Neuronal stem cell (in vitro differentiated cells): ENCODE data around the gene ANO7.

Experiments
- DNase-seq: peaks from one replicate; pipeline ENCODE4 v3.0.0-alpha.2; 2013; ENCODE audit warnings: low spot score
- H2AFZ ChIP-seq: one replicate; pipeline ENCODE4 v1.6.1; 2013; ENCODE audit warnings: mild to moderate bottlenecking, low read length, inconsistent platforms
- H2AK5ac ChIP-seq: 2 replicates; pipeline ENCODE4 v1.6.1; 2013; ENCODE audit warnings: low read depth, mild to moderate bottlenecking, inconsistent platforms, low read length, moderate library complexity, mixed read lengths
- H2BK120ac ChIP-seq: 2 replicates; pipeline ENCODE4 v1.6.1; 2013; ENCODE audit warnings: low read depth, mild to moderate bottlenecking, inconsistent platforms, low read length, moderate library complexity, mixed read lengths
- H2BK12ac ChIP-seq: one replicate; pipeline ENCODE4 v1.6.1; 2013; ENCODE audit warnings: low read length, inconsistent platforms
- H2BK15ac ChIP-seq: 2 replicates; pipeline ENCODE4 v1.6.1; 2013; ENCODE audit warnings: mild to moderate bottlenecking, low read length, inconsistent platforms, mixed read lengths
- H2BK5ac ChIP-seq: one replicate; pipeline ENCODE4 v1.6.1; 2013; ENCODE audit warnings: inconsistent platforms, mild to moderate bottlenecking, low read length, moderate library complexity
- H3K14ac ChIP-seq: one replicate; pipeline ENCODE4 v1.6.1; 2013; ENCODE audit warnings: low read length, inconsistent platforms
- H3K18ac ChIP-seq: 2 replicates; pipeline ENCODE4 v1.6.1; 2013; ENCODE audit warnings: low read length, inconsistent platforms
- H3K23ac ChIP-seq: 2 replicates; pipeline ENCODE4 v1.6.1; 2013; ENCODE audit warnings: low read depth, mild to moderate bottlenecking, mixed read lengths, low read length, inconsistent platforms; ENCODE audit not compliant: poor library complexity
- H3K27ac ChIP-seq: replicated peaks from 3 replicates; pipeline ENCODE4 v1.5.1; 2013; ENCODE audit warnings: low read length, inconsistent platforms
- H3K27me3 ChIP-seq, 3 experiments: 2 replicates each; pipeline ENCODE4 v1.6.1; 2013; ENCODE audit warnings: low read length in 3 of 3, mild to moderate bottlenecking in 2 of 3, inconsistent platforms in 1 of 3, low read depth in 1 of 3, mixed read lengths in 1 of 3, moderate library complexity in 1 of 3; ENCODE audit not compliant: control insufficient read depth in 3 of 3, insufficient read depth in 3 of 3
- H3K36me3 ChIP-seq, 2 donors: replicated peaks in 1 of 2; 2 replicates each; pipeline ENCODE4 v1.6.1; 2013; ENCODE audit warnings: low read length in 2 of 2; ENCODE audit not compliant: control insufficient read depth in 2 of 2, insufficient read depth in 2 of 2
- H3K4ac ChIP-seq: 2 replicates; pipeline ENCODE4 v1.6.1; 2013; ENCODE audit warnings: inconsistent platforms, mild to moderate bottlenecking, low read length, moderate library complexity
- H3K4me1 ChIP-seq, 2 donors: 1 replicate in 1 of 2; 2 replicates in 1 of 2; pipeline ENCODE4 v1.6.1; 2013; ENCODE audit warnings: low read length in 2 of 2, low read depth in 1 of 2; ENCODE audit not compliant: control insufficient read depth in 2 of 2, insufficient read depth in 1 of 2
- H3K4me2 ChIP-seq: one replicate; pipeline ENCODE4 v1.6.1; 2013; ENCODE audit warnings: mild to moderate bottlenecking, low read length, inconsistent platforms; ENCODE audit not compliant: insufficient read depth, poor library complexity, severe bottlenecking
- H3K4me3 ChIP-seq, 2 donors: 2 replicates each; pipeline ENCODE4 v1.5.1; 2013; ENCODE audit warnings: low read length in 2 of 2, mild to moderate bottlenecking in 2 of 2, inconsistent platforms in 1 of 2, moderate library complexity in 1 of 2
- H3K79me1 ChIP-seq: one replicate; pipeline ENCODE4 v1.6.1; 2013; ENCODE audit warnings: low read depth, mild to moderate bottlenecking, inconsistent platforms, low read length, moderate library complexity
- H3K9ac ChIP-seq: one replicate; pipeline ENCODE4 v1.6.1; 2013; ENCODE audit warnings: mild to moderate bottlenecking, low read depth, low read length, inconsistent platforms; ENCODE audit not compliant: poor library complexity
- H3K9me3 ChIP-seq, 2 donors: replicated peaks in 1 of 2; 2 replicates each; pipeline versions ENCODE3 to v1.6.1; 2013; ENCODE audit warnings: low read length in 2 of 2, mild to moderate bottlenecking in 2 of 2, inconsistent platforms in 1 of 2, low read depth in 1 of 2, mixed read lengths in 1 of 2, moderate library complexity in 1 of 2; ENCODE audit not compliant: control insufficient read depth in 2 of 2, insufficient read depth in 1 of 2
- H4K8ac ChIP-seq: one replicate; pipeline ENCODE4 v1.6.1; 2013; ENCODE audit warnings: low read depth, mild to moderate bottlenecking, inconsistent platforms, low read length, moderate library complexity
- H4K91ac ChIP-seq: one replicate; pipeline ENCODE4 v1.6.1; 2013; ENCODE audit warnings: low read length, low read depth, mild to moderate bottlenecking, inconsistent platforms; ENCODE audit not compliant: poor library complexity
- WGBS, 2 donors: extraction: QIAGEN DNeasy Blood & Tissue Kit; methylation state at CpG; one replicate each; pipeline ENCODE4 v1.1.7; 2013; ENCODE audit warnings: missing lambda C conversion rate in 2 of 2, mixed read lengths in 1 of 2; ENCODE audit not compliant: insufficient read length in 2 of 2, insufficient replicate concordance in 1 of 2; ENCODE audit errors: extremely low coverage in 2 of 2; 5-methylcytosine and 5-hydroxymethylcytosine counted together

Gene ANO7

DNA sequence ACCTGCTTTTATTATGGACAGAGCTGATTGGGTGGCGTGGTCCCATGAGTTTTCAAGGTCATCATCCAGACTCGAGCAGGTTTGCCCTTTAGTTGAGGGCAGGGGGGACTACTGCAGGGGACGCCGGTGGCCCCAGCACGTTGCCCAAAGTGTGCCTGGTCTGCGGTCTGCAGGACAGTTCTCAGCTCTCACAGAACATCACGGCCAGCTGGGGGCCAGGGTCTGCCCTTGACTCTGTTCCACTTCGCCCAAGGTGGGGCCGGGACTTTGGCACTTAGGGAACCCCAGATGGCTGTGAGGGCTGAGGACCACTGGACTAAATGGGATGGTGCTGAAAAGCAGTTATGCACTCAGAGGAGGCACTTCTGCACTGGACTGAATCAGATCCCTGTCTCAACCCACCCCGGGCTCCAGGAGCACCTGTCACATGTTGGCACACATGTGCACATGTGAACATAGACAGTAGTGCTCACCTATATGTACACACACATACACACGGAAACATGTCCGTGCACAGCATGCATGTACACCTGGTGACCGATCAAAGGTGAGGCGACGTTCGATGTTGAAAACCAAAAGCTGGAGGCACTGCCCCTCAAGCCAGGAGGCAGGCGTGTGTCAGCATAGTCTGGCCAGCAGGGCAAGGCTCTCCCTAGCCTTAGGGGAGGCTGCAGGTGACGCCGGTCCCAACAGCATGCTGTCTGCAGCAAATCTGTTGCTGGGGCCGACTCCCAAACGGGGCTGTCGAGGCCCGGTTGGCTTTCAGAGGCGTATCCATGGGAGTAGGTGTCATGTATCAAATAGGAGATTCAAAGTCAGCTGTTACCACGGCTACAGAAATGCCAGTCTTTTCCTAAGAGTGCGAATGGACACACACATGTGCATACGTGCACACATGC is 10.2 kb downstream of the ANO7 start:
- H3K27ac ChIP-seq, result no peak overlapping the region
- H3K23ac ChIP-seq, result peak overlapping the region; percentile 21
- H3K4me3 ChIP-seq, result peak overlapping the region in 1 of 2 donors; percentile 16
- no peak overlapping the region for H3K4ac ChIP-seq
- H4K91ac ChIP-seq, result no peak overlapping the region
- H3K14ac ChIP-seq, result peak overlapping the region; percentile 32
- no peak overlapping the region for H3K4me2 ChIP-seq
- peak overlapping the region; percentile 36 for H3K18ac ChIP-seq
- peaks cover 0 to 40% (median 0%) of the 10 kb centered on the region in 3 experiments for H3K27me3 ChIP-seq
- peaks cover 0 to 2% of the 10 kb centered on the region in 2 donors for H3K4me1 ChIP-seq
- H2AFZ ChIP-seq, result no peak overlapping the region
- no peak for DNase-seq
- H3K9ac ChIP-seq, result peak overlapping the region; percentile 13
- peak overlapping the region; percentile 66 for H2AK5ac ChIP-seq
- no peaks in the 10 kb centered on the region for H3K79me1 ChIP-seq
- no peak overlapping the region for H2BK15ac ChIP-seq
- no peak overlapping the region for H2BK120ac ChIP-seq
- H3K36me3 ChIP-seq, result no peaks in the 10 kb centered on the region
- no peak overlapping the region for H2BK12ac ChIP-seq
- no CpG with 5 or more reads among the region's 27 CpGs for WGBS, 2 donors
- H3K9me3 ChIP-seq, result no peaks in the 10 kb centered on the region
- H2BK5ac ChIP-seq, result no peak overlapping the region
- no peak overlapping the region for H4K8ac ChIP-seq

DNA sequence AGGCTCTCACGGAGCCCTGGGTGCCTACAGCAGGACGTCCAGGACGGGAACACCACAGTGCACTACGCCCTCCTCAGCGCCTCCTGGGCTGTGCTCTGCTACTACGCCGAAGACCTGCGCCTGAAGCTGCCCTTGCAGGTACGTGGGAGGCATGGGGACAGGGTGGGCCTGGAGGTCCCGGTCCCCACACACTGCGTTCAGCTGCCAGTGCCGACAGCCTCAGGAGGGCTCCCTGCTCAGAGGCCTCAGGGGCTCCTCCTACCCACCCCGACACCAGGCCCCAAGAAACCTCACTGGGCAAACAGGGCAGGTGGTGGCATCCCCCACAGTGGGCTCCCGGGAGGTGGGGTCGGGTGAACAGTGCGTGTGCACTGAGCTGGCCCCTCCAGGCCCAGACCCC is 10.8 kb downstream of the ANO7 start:
- Histone ChIP-seq H3K79me1 (no peaks in the 10 kb centered on the region), H2BK15ac (no peak overlapping the region), H3K36me3 (no peaks in the 10 kb centered on the region), H3K9me3 (no peaks in the 10 kb centered on the region), H3K14ac (peak overlapping the region; percentile 32), H3K23ac (peak overlapping the region; percentile 21), H3K9ac (peak overlapping the region; percentile 65), H4K91ac (no peak overlapping the region), H2BK12ac (peak overlapping the region; percentile 76), H4K8ac (no peak overlapping the region), H2BK5ac (no peak overlapping the region), H3K27ac (no peak overlapping the region), H2BK120ac (peak overlapping the region; percentile 7), H2AK5ac (peak overlapping the region; percentile 66), H3K27me3 (peaks cover 0 to 40% (median 0%) of the 10 kb centered on the region in 3 experiments), H2AFZ (no peak overlapping the region), H3K4me3 (peak overlapping the region in 1 of 2 donors; percentile 16), H3K18ac (peak overlapping the region; percentile 25), H3K4me1 (peaks cover 0 to 2% of the 10 kb centered on the region in 2 donors), H3K4me2 (no peak overlapping the region), H3K4ac (no peak overlapping the region)
- no peak for DNase-seq
- no CpG with 5 or more reads among the region's 16 CpGs for WGBS, 2 donors

DNA sequence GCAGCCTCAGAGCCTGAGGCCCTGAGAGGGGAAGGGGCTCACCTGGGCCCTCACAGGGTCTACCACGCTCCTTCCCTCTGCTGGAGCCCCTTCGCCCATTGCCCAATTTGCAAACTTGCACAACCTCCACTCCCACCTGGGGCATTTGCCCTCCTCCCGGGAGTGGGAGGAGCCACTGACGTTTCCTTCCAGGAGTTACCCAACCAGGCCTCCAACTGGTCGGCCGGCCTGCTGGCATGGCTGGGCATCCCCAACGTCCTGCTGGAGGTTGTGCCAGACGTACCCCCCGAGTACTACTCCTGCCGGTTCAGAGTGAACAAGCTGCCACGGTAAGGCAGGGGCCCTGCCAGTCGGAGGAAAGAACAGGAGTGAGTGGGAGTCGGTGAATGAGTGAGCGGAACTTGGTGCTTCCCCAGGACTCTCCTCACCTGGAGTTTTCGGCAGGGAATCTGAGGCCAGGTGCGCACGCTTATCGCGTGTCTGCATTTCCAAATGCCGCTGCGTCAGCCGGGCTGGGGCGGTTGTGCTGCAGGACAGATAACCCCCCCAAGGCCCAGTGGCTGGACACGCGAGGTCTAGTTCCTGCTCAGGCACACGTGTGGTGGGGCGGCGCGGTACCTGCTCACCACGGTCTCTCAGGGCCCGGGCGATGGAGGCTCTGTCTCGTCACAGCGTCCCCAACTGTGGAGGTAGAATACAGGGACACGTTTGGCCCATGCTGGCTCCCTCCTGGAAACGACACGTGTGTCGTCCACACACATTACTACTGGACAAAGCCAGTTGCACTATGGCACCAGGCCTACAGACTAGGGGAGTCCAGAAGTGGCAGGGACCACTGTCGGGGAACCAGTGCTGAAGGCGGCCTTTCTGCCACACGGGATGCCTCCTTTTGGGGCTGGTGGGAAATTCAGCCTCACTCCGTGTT is 11.7 kb downstream of the ANO7 start:
- H2BK5ac ChIP-seq, result peak overlapping the region; percentile 60
- no peak overlapping the region for H3K18ac ChIP-seq
- H4K91ac ChIP-seq, result no peak overlapping the region
- peaks cover 0 to 35% (median 0%) of the 10 kb centered on the region in 3 experiments for H3K27me3 ChIP-seq
- no peak overlapping the region for H3K9ac ChIP-seq
- H2AK5ac ChIP-seq, result no peak overlapping the region
- H3K4me3 ChIP-seq, result no peak overlapping the region
- H2BK12ac ChIP-seq, result no peak overlapping the region
- WGBS, 2 donors, result no CpG with 5 or more reads among the region's 42 CpGs
- H3K4me1 ChIP-seq, result peaks cover 0 to 2% of the 10 kb centered on the region in 2 donors
- peaks cover 2% of the 10 kb centered on the region for H3K79me1 ChIP-seq
- H3K14ac ChIP-seq, result peak overlapping the region; percentile 75
- no peak overlapping the region for H4K8ac ChIP-seq
- H2AFZ ChIP-seq, result no peak overlapping the region
- no peak overlapping the region for H3K4ac ChIP-seq
- no peak overlapping the region for H3K23ac ChIP-seq
- no peaks in the 10 kb centered on the region for H3K36me3 ChIP-seq
- no peak overlapping the region for H2BK15ac ChIP-seq
- no peak overlapping the region for H2BK120ac ChIP-seq
- no peak overlapping the region for H3K27ac ChIP-seq
- no peak for DNase-seq
- H3K9me3 ChIP-seq, result no peaks in the 10 kb centered on the region
- H3K4me2 ChIP-seq, result no peak overlapping the region
